ENCODE measurements around the gene FHAD1.

The FHAD1 gene

DNA sequence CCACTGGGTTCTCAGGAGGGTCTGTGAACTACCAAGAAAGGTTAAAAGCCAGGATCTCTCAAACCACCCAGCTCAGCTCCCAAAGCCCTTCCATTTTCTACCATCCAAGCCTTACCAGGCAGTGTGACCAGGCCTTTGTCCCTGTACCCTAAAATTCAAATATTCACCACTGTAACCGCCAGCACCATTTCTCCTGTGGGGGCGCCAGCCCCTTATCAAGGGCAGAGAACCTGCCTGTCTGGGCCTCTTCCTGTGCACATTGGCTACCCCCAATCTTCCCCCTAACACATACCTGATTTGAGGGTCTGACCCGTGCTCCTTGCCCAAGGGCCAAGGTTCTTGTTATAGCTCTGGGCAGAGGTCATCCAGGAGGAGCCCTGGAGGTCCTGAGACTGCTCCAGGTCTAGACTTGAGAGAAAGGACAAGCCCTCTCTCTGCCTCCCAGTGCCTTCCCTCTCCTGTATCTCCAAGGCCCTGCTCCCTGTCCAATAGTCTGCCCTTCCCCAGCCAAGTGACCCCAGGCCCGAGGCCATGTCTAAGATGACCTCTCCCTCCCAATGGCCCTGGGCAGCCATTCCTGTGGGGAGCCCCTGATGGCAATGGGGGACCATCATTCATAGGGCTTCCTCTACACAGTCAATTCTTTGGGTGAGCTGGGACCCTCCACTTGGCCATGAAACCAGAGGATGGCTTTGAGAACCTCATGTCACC, 78.5 kb downstream of the FHAD1 start:
- peak overlapping the region; percentile 3 for H3K4me3 Mint-ChIP-seq
- peaks cover 11% of the 10 kb centered on the region for H3K9me3 Mint-ChIP-seq
- peaks cover 7% of the 10 kb centered on the region for H3K27me3 Mint-ChIP-seq (ENCODE audit: low read depth, poor library complexity)
- peak overlapping the region; percentile 28 for H3K27ac Mint-ChIP-seq
- no peak for TF ChIP-seq CTCF (IDR thresholded peaks at IDR 0.05)
- H3K4me1 Mint-ChIP-seq: peaks cover 72% of the 10 kb centered on the region
- DNase-seq: no peak
- no peaks in the 10 kb centered on the region for H3K36me3 Mint-ChIP-seq (ENCODE audit: low read depth)

DNA sequence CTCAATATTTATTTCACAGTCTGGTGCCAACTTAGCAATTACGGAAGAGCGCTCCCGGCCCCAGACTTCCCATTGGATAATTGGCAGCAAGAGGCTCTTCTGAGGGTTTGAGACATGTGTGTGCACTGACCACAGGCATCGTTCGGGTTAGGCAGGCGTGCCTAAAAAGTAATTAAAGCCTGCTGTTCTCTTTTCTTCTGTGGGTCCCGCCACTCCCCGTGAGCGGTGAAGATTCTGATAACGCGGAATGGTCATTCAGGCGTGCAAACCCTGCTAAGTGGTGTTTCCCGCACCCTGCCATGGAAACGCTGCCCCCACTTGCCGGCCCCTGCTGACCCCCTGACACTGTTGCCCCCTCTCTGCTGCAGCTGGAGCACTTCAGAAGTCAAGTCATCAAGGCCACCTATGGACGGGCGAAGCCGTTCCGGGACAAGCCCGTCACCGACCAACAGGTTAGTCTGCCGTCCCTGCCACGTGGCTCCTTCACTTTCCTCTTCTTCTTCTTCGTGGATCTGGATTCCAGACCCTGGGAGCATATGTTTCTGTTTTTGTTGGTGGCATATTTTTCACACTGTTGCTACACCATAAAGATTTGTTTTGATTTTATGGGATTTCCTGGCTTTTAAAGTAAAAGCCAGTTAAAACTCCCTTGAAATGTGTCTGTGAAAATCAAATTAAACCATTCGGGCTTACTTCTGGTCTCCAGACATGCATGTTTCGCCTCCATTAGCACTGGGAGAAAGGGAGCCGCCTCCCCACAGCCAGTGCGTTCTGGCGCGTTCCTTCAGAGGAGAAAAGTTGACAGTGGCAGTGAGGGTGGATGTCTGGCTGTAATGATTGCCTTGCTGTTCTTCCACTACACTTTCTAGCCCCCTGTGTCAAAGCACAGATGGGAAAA, 79.9 kb downstream of the FHAD1 start:
- DNase-seq: peak; percentile 41
- Mint-ChIP-seq H3K36me3 (ENCODE audit: low read depth) (no peaks in the 10 kb centered on the region), H3K27ac (peak overlapping the region; percentile 57), H3K27me3 (ENCODE audit: low read depth, poor library complexity) (peaks cover under 1% of the 10 kb centered on the region), H3K9me3 (no peaks in the 10 kb centered on the region), H3K4me1 (peaks cover 78% of the 10 kb centered on the region), H3K4me3 (no peak overlapping the region)
- no peak for TF ChIP-seq CTCF (IDR thresholded peaks at IDR 0.05)

DNA sequence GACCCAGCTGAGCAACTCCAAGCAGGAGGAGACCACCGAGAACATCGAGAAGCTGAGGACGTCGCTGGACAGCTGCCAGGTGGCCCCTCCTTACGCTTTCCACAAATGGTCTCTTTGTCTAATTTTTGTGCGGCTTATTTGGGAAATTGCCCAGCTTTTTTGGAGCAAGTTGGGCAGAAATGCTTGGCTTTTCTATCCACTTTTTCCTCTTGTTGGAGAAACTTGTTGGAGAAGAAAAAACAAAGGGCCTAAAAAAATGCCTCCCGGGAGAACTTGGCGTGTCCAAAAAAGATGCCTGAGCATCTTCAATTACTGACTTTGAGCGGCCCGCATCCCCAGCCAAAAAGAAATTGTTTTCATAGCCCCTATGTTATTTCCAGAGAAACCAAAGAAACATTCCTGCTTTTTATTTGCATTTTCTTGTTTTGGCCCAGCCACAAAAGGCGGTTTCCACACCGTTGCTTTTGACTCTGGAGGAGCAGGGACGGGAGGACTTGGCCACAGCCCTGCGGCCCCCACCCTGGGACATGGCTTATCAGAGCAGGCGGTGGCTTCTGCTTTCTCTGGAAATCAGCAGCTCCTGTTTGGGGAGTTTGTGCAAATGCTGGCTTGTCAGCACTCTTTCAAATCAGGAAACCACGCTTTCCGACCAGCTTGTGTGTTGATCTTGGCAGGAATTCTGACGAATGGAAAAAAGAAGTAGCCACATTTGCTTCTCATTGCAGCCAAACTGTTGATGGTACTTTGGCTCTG, 81.5 kb downstream of the FHAD1 start:
- H3K27ac Mint-ChIP-seq: no peak overlapping the region
- no peak for DNase-seq
- no peaks in the 10 kb centered on the region for H3K36me3 Mint-ChIP-seq (ENCODE audit: low read depth)
- no peaks in the 10 kb centered on the region for H3K9me3 Mint-ChIP-seq
- H3K4me3 Mint-ChIP-seq: no peak overlapping the region
- peaks cover 78% of the 10 kb centered on the region for H3K4me1 Mint-ChIP-seq
- TF ChIP-seq CTCF (IDR thresholded peaks at IDR 0.05): no peak
- H3K27me3 Mint-ChIP-seq (ENCODE audit: low read depth, poor library complexity): peaks cover 3% of the 10 kb centered on the region

- no peak for DNase-seq
- no peak for TF ChIP-seq CTCF (IDR thresholded peaks at IDR 0.05)
These were observed 82.2 kb downstream of the FHAD1 start for GRCh38 chr1:15329104-15329820.

GRCh38 chr1:15330028-15330427, 83.0 kb downstream of the FHAD1 start:
- DNase-seq: no peak
- Mint-ChIP-seq H3K36me3 (ENCODE audit: low read depth) (no peaks in the 10 kb centered on the region), H3K27me3 (ENCODE audit: low read depth, poor library complexity) (peaks cover 3% of the 10 kb centered on the region), H3K9me3 (no peaks in the 10 kb centered on the region), H3K4me3 (no peak overlapping the region), H3K27ac (no peak overlapping the region), H3K4me1 (peaks cover 63% of the 10 kb centered on the region)
- TF ChIP-seq CTCF (IDR thresholded peaks at IDR 0.05): no peak

More at GRCh38 chr1:15329104-15329820, 82.2 kb downstream of the FHAD1 start:
- H3K4me3 Mint-ChIP-seq: no peak overlapping the region
- no peaks in the 10 kb centered on the region for H3K36me3 Mint-ChIP-seq (ENCODE audit: low read depth)
- H3K4me1 Mint-ChIP-seq: peaks cover 71% of the 10 kb centered on the region
- H3K27ac Mint-ChIP-seq: no peak overlapping the region
- no peaks in the 10 kb centered on the region for H3K9me3 Mint-ChIP-seq
- peaks cover 3% of the 10 kb centered on the region for H3K27me3 Mint-ChIP-seq (ENCODE audit: low read depth, poor library complexity)
